Endodermal cell (in vitro differentiated cells): ENCODE results near the gene MEX3C. TPM values are rescaled to one million over a fixed set of nuclear protein-coding genes. Genes with fewer than 3 reads are reported as not detected.

Experiments
- DNase-seq: peaks from one replicate; pipeline ENCODE4 v3.0.0-alpha.2; 2017
- H3K27ac ChIP-seq: 2 replicates; pipeline ENCODE4 v1.5.1; 2013; ENCODE audit warnings: mild to moderate bottlenecking, low read depth, low read length, moderate library complexity
- H3K27me3 ChIP-seq: 2 replicates; pipeline ENCODE4 v1.6.1; 2013; ENCODE audit warnings: mild to moderate bottlenecking, low read length, moderate library complexity; ENCODE audit not compliant: insufficient read depth, control insufficient read depth, poor library complexity, severe bottlenecking
- H3K36me3 ChIP-seq: 2 replicates; pipeline ENCODE4 v1.7.0; 2013; ENCODE audit warnings: mild to moderate bottlenecking, low read length, moderate library complexity; ENCODE audit not compliant: control insufficient read depth, insufficient read depth
- H3K4me1 ChIP-seq: one replicate; pipeline ENCODE4 v1.7.0; 2013; ENCODE audit warnings: low read length; ENCODE audit not compliant: control insufficient read depth, insufficient read depth
- H3K4me3 ChIP-seq: 2 replicates; pipeline ENCODE4 v1.5.1; 2013; ENCODE audit warnings: mild to moderate bottlenecking, low read length, moderate library complexity
- H3K9ac ChIP-seq: 2 replicates; pipeline ENCODE4 v1.6.1; 2013; ENCODE audit warnings: mild to moderate bottlenecking, low read length, moderate library complexity; ENCODE audit not compliant: poor library complexity, severe bottlenecking; ENCODE audit errors: extremely low read depth
- H3K9me3 ChIP-seq: 2 replicates; pipeline ENCODE4 v1.6.1; 2013; ENCODE audit warnings: mild to moderate bottlenecking, low read length, moderate library complexity; ENCODE audit not compliant: control insufficient read depth
- H3K27ac Mint-ChIP-seq: 2 replicates; pipeline ENCODE4 v1.8.0; 2020; ENCODE audit warnings: mixed read lengths
- H3K27me3 Mint-ChIP-seq: 2 replicates; pipeline ENCODE4 v1.8.0; 2021; ENCODE audit warnings: mild to moderate bottlenecking, mixed read lengths; ENCODE audit not compliant: insufficient read depth
- H3K36me3 Mint-ChIP-seq: 2 replicates; pipeline ENCODE4 v1.8.0; 2020; ENCODE audit warnings: low read depth, mixed read lengths
- H3K4me1 Mint-ChIP-seq: 2 replicates; pipeline ENCODE4 v1.8.0; 2020; ENCODE audit warnings: mixed read lengths
- H3K4me3 Mint-ChIP-seq: 2 replicates; pipeline ENCODE4 v1.8.0; 2020; ENCODE audit warnings: mild to moderate bottlenecking, moderate library complexity, mixed read lengths
- H3K9me3 Mint-ChIP-seq: 2 replicates; pipeline ENCODE4 v1.8.0; 2020; ENCODE audit warnings: mild to moderate bottlenecking, mixed read lengths
- CTCF ChIP-seq: fragments of 200-600 bp; sonication (generic); conservative IDR thresholded peaks from 2 replicates; pipeline ENCODE4 v1.5.0; 2021; ENCODE audit warnings: antibody characterized with exemption, mild to moderate bottlenecking
- WGBS, 2 experiments: methylation state at CpG; one replicate each; pipeline versions ENCODE4 v1.1.5 to v1.1.7; 2013; ENCODE audit warnings: missing lambda C conversion rate in 2 of 2, mixed read lengths in 1 of 2; ENCODE audit not compliant: insufficient coverage in 1 of 2, insufficient read length in 1 of 2; 5-methylcytosine and 5-hydroxymethylcytosine counted together
- total RNA-seq, 2 donors: library from RNA; stranded (reverse); fragmentation: NEBNext Ultra II Directional in 1 of 2; extraction: Animal tissue kit (Norgen Biotek cat#: 25700) in 1 of 2; gene quantifications; 2 replicates in 1 of 2; 3 replicates in 1 of 2; pipeline ENCODE4 v1.2.1, GENCODE V29; 2021

MEX3C gene
- total RNA-seq, 2 donors from 2014 or later, result 60.1 to 68.4 TPM

DNA sequence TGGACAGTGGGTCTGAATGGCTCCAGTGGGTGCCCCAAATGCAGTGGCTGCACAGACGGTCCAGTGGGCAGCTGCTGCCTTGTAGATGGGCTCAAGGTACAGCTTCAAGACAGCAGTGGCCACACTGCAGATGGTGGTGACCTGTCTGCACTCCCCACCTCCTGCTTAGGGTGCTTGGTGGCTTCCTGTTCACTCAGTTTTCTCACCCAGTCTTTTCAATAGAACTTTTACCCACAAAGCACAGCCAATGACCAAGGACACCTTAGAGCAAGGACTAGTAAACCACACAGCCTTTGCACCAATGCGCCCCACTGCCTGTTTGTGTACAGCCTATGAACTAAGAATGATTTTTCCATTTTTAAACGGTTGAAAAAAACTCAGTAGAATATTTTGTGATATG, 34.9 kb downstream of the MEX3C start:
- no peaks in the 10 kb centered on the region for H3K27me3 ChIP-seq
- H3K36me3 ChIP-seq, result no peaks in the 10 kb centered on the region
- Mint-ChIP-seq H3K4me1 (peaks cover 35% of the 10 kb centered on the region), H3K36me3 (no peaks in the 10 kb centered on the region), H3K27ac (no peak overlapping the region), H3K27me3 (no peaks in the 10 kb centered on the region), H3K4me3 (no peak overlapping the region), H3K9me3 (no peaks in the 10 kb centered on the region)
- WGBS, 2 experiments, result 83 to 92% methylated on average over 3 of the region's 3 CpGs
- no peak for DNase-seq
- no peak overlapping the region for H3K9ac ChIP-seq
- H3K9me3 ChIP-seq, result no peaks in the 10 kb centered on the region
- H3K27ac ChIP-seq, result no peak overlapping the region
- H3K4me1 ChIP-seq, result peaks cover 3% of the 10 kb centered on the region
- no peak for TF ChIP-seq CTCF
- no peak overlapping the region for H3K4me3 ChIP-seq

- H3K9ac ChIP-seq, result no peak overlapping the region
- peaks cover 3% of the 10 kb centered on the region for H3K4me1 ChIP-seq
- H3K27me3 ChIP-seq, result no peaks in the 10 kb centered on the region
- no peak overlapping the region for H3K27ac Mint-ChIP-seq
- no peak for DNase-seq
- no peaks in the 10 kb centered on the region for H3K27me3 Mint-ChIP-seq
- no peaks in the 10 kb centered on the region for H3K9me3 ChIP-seq
- H3K4me1 Mint-ChIP-seq, result peaks cover 27% of the 10 kb centered on the region
- H3K27ac ChIP-seq, result no peak overlapping the region
- no peak for TF ChIP-seq CTCF
- H3K36me3 ChIP-seq, result no peaks in the 10 kb centered on the region
- 80 to 86% methylated on average over 5 of the region's 5 CpGs for WGBS, 2 experiments
- no peaks in the 10 kb centered on the region for H3K36me3 Mint-ChIP-seq
- H3K9me3 Mint-ChIP-seq, result no peaks in the 10 kb centered on the region
- H3K4me3 ChIP-seq, result no peak overlapping the region
- no peak overlapping the region for H3K4me3 Mint-ChIP-seq
Observed at GRCh38 chr18:51160646-51161045, 36.8 kb downstream of the MEX3C start.

- 94% methylated on average over 2 of the region's 2 CpGs; no CpG with 5 or more reads in 1 of the 2 experiments for WGBS, 2 experiments
- no peak for TF ChIP-seq CTCF
- H3K36me3 Mint-ChIP-seq, result no peaks in the 10 kb centered on the region
Observed at GRCh38 chr18:51157215-51157614, 40.3 kb downstream of the MEX3C start.

More at GRCh38 chr18:51157215-51157614, 40.3 kb downstream of the MEX3C start:
- no peak overlapping the region for H3K27ac ChIP-seq
- peaks cover 3% of the 10 kb centered on the region for H3K4me1 ChIP-seq
- no peak for DNase-seq
- H3K4me3 ChIP-seq, result no peak overlapping the region
- Mint-ChIP-seq H3K27me3 (no peaks in the 10 kb centered on the region), H3K4me3 (no peak overlapping the region), H3K9me3 (no peaks in the 10 kb centered on the region), H3K27ac (no peak overlapping the region), H3K4me1 (peaks cover 10% of the 10 kb centered on the region)
- no peaks in the 10 kb centered on the region for H3K36me3 ChIP-seq
- no peaks in the 10 kb centered on the region for H3K27me3 ChIP-seq
- no peaks in the 10 kb centered on the region for H3K9me3 ChIP-seq
- H3K9ac ChIP-seq, result no peak overlapping the region
